Activated naive CD4-positive, alpha-beta T cell treated with Interleukin-2 at 50 U/mL for 16 hours (primary cell): ENCODE data around the gene ATP5PD.

Experiments used
- DNase-seq: peaks from one replicate; pipeline ENCODE4 v3.0.0-alpha.2; 2020

The ATP5PD gene

DNA sequence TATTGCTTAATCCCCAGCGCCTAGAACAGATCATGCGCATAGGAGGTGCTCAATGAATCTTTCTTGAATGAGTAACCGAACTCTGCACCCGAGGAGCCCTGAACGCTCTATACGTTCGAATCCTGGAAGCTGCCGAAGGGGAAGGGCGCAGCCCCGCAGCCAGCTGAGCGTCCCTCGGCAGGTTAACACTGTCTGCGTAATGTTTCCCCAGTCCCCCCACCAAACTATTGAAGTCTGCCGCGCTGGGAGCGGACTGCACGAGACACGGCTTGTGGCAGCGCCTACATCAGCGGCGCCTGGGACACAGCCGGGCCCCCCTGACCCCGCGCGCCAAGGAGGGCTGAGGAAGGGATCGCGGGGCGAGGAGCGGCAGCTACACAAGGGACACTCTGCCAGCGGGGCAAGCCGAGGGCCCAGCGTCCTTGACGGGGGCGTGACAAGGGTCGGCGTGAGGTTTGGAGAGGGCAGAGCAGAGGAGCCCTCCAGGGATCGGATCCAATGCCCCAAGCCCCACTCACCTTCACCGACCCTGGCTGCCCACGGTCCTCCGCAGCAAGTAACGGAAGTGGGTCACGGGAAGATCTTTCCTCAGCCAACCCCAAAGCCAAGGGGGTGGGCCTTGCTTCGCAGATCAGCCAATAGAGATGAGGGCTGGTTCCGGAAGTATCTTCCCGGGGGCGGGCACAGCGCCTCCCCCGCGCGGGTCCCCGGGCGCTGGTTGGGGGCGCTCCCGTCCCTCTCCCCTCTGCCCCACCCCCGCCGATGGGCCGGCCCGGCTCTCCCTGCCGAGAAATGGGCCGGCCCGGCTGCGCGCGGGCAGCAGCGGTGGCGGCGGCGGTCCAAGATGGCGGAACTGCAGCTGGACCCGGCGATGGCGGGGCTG lies at the start of gene ATP5PD, which contains the start of gene KCTD2:
ATP5PD (minus strand) TSS at position 563 of the 883 bp plus-strand sequence. CDS start 4,319 bp downstream, outside the sequence.
KCTD2 (plus strand) TSS at position 819 of the 883 bp plus-strand sequence; CDS start at position 845, 26 bp downstream.
- peak; percentile 96 for DNase-seq

DNA sequence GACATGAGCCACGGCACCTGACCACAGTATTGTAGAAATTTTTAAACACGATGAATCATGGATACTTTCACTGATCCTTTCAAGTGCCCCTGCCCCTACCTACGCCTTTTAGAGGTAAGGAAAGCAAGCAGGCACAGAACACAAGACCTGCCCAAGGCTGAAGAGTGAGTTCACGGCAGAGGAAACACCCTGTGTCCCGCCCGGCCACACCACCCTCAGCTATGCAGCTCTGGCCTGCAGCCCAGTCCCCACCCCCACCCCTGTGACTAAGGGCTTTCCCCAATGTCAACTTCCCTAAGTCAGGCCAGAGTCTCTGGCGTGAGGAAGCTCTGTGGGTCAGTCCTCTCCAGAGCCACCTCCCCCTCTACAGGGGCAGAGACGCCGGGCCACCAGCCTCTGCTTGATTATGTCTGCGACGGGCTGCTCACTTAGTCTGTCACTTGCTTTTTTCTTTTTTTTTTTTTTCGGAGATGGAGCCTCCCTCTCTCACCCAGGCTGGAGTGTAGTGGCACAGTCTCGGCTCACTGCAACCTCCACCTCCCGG lies 49.4 kb upstream of the ATP5PD start:
- DNase-seq: no peak

DNA sequence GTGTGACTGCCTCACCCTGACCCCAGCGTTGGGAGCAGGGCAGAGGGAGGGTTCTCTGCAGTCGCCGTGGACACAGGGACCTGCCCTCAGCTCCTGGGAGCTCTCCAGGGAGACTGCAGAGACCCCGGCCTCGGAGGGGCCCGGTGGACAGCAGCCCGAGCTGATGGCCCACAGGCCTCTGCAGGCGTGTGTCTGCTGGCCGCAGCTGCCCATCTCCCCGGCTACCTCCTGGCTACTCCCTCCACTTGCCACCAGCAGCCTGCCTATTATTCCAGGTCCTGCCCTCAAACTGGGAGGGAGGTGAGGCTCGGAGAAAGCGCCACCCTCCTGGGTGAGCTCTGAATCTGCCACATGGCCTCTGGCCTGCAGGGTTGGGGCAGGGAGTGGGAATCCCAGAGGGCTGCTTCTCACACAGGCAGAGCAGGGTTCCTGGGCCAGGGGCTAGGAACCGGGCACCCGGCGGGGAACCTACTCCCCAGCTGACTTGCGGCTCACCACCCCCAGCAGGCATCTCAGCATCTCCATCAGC lies 48.2 kb upstream of the ATP5PD start:
- no peak for DNase-seq

DNA sequence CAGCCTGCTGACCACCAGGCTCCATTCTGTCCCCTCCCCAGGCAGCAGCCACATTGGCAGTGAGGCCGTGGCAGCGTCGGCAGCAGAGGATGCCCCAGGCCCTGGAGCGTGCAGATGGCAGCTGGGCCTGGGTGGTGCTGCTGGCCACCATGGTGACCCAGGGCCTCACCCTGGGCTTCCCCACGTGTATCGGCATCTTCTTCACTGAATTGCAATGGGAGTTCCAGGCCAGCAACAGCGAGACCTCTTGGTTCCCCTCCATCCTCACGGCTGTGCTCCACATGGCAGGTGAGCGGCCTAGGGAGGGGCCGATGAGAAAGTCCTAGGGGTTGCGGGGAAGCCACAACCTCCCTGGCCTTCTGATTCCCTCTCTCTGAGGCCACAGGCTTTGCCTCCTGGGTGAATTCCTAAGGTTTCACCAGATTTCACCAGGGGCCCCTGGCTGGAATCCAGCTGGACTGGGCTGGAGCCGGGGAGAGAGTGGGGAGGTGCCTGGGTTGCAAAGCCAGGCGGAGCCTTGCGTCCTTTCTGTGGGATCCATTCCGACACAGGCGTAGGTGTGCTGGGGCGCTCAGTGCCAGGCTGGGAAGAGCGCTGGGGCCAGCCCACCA lies 46.9 kb upstream of the ATP5PD start:
- DNase-seq: no peak

DNA sequence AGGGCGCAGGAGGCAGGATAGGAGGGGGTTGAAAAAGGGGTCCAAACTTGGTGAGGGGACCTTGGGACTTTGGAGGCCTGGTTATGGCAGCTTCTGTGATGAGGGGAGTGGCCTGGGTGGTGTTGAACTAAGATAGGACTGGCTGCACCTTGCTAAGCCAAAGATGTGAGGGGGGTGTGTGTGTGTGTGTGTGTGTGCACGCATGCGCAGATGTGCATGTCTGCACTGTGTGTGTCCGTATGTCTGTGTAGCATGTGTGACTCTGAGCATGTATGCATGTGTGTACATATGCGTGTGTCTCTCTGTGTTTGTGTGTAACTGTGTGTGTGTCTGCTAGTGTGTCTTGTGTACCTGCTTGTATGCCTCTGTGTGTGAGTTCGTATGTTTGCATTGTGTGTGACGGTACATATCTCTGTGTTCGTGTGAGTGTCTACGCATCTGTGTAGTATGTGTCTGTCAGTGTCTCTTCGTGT lies 45.1 kb upstream of the ATP5PD start:
- DNase-seq: no peak

DNA sequence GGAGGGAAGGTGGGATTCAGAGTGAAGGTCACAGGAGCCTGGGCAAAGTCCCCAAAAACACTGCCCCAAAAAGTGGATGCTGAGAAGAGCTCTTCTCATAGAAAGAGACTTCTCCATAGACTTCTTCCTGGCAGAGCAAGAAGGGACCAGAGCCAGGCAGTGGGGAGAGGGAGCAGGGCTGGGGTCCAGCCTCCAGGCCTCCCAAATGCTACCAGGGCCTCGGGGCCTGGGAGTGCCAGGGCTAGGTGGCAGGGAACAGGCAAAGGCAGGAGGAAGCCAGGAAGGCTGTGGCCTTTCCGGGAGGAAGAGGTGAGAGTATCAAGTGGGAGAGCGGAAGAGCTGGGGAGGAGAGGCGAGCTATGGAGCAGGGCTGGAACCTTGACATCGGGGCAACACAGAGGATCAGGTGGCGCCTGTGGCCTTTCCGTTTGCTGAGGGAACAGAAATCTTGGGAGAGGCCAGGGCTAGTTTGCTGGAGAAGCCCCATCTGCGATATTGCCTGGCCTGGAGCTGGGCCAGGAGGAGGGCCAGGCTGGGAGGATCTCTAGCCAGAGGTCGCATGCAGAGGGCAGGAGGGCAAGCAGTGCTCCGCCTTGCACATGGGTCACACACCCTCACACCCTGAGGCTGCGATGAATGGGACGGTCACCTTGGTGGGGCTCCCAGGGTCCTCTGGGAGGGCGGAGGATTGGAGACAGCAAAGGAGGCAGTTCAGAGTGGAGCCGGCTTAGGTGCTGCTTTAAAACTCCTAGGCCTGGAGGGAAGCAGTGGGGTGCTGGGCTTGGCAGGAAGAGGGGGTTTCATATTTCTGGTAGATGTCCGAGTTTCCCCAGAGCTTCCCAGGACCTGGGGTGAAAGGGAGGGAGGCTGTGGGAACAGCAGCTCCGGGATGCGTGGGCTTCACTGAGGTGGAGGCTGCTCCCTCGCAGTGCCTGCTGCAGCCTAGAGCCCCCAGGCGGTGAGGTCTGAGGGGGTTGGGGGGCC lies 44.4 kb upstream of the ATP5PD start:
- no peak for DNase-seq

DNA sequence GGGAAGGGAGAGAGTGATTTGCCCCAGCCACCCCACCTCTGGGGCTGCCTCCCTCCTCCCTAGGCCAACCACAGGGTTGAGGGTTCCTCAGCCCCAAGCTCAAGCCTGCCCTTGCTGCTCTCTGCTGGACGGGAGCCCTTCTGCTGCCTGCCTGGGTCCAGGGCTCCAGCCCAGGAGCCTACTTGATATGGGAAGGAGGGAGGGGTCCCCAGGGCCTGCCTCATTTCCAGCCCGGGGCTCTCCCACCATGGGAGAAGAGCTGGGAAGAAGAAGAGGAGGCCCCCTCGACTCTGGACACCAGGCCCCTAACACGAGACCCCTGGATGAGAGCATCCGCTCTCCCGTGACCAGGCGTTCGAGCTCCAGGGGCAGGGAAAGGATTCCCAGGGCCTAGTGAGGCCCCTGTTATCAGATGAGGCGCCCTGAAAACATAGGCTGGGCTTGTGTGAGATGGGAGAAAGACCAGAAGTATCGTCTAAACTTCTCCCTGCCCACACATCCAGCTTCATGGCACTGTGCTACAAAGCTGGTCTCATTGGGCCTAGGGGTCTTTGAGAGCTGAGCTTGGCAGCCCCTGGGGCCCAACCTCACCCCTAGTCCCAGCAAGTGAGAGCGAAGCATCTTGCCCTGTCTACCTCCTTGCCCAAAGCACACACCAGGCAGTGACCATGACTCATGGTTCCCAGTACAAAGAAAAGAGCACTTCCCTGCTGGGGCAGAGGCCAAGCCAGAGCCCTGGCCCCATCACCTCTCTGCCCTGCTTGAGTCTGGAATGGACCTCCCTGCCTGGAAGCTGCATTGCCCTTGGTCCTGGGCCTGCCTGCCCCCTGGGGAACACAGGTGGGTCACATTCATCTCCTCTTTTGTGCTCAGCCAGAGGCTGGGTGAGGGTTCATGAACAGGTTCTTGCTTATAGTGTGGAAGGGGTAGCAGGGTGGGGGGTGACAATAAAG lies 42.0 kb upstream of the ATP5PD start:
- no peak for DNase-seq

DNA sequence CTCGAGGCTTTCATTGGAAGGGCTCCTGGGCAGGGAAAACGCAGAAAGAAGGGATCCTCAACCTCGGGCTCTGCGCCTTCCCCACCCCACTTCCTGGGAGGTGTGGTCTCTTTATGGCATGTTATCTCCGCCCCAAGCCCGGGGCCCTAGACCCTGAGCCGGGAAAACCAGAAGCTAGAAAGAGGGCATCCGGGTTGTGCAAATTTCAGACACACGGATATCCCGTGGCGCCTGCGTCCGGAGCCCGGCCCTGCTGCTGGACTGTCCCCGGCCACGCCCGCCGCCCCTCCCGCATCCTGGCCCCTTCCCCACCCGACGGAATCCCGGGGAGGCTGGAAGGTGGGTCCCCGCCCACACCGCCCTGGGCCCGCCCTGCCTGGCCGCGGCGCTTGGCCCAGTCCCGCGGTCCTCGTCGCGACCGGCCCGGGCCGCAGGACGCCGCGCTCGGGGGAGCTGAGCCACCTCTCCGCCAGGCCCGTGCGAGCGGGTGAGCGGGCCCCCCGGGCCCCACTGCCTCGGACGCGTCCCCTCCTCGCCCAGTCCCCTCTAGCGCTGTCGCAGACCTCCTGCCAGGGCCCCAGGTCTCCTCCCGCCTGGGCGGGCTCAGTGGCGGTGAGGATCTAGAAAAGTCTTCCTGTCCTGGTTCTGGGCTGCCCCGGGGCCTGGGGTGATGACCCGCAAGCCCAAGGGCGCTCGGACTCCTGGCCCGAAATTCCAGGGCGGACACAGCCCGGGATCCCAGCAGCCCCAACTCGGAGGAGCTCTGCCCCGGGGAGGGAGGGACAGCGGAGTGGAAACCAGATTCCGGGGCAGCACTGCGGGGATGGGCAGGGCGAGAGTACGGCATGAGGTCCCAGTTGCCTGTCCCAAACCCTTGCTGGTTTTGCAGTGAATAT lies 41.0 kb upstream of the ATP5PD start, which contains the start of gene SLC16A5:
SLC16A5 (plus strand) TSS at position 397 of the 896 bp plus-strand sequence. CDS start 5,683 bp downstream, outside the sequence.
- DNase-seq: peak; percentile 39

DNA sequence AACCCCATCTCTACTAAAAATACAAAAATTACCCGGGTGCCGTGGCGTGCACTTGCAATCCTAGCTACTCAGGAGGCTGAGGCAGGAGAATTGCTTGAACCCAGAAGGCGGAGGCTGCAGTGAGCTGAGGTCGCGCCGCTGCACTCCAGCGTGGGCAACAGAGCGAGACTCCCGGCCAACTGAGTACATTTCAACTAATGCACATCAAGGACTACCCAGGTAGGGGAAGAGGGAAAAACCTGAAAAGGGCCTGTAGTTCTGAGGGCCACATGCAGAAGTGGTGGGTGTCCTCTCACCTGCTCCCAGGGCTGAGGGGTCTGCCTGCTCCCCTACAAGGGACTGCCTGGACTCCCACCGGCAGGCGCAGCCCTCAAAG lies 40.4 kb upstream of the ATP5PD start:
- DNase-seq: no peak

DNA sequence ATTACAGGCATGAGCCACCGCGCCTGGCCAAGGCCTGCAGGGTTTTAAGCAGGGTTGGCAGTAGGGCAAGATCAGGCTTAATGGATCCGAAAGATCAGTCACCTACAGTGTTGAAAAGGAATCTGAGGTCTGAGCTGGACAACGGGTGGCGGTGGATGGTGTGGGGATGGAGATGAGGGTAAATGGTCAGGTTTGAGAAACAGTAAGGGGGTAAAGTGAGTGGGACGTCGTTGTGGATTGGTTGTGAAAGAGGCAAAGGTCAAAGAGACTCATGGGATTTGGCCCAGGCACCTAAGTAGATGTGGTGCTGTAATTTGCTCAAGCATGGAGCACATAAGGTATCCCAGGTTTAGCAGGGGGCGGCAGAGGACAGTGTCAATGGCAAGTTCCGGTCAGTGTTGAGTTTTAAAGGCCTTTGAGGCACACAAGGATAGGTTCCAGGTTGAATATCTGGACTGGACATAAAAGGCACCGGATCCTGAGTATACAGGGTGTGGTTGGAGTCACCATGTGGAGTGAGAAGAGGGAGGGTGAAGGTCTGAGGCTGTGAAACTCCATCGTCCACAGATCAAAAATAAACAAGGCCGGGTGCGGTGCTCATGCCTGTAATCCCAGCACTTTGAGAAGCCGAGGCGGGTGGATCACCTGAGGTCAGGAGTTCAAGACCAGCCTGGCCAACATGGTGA lies 39.9 kb upstream of the ATP5PD start:
- DNase-seq: no peak

DNA sequence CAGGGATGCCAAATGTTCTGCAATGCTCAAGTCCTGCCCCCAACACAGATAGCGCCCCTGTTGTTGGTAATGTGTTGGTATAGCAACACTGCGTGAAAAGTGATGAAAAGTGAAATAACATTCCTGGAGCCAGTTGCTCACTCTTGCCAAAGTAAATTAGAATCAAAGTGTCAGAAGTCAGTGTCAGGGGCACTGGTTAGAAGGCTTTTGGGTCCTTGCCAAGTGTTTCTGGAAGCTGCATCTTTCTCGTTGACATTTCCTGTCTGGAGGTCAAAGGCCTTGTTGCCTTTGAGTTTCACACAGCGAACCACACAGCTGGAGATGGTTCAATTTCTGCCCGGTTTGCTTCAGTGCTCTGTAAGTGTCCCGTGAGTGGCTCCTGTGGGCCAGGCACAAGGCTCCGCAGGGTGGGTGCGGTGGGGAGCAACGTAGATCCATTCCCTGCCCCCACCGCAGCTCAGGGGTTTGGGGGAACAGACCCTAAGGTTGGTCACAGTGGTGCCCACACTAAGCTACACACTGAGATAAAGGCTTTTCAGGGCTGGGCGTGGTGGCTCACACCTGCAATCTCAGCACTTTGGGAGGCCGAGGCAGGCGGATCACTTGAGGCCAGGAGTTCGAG lies 37.4 kb upstream of the ATP5PD start:
- no peak for DNase-seq

DNA sequence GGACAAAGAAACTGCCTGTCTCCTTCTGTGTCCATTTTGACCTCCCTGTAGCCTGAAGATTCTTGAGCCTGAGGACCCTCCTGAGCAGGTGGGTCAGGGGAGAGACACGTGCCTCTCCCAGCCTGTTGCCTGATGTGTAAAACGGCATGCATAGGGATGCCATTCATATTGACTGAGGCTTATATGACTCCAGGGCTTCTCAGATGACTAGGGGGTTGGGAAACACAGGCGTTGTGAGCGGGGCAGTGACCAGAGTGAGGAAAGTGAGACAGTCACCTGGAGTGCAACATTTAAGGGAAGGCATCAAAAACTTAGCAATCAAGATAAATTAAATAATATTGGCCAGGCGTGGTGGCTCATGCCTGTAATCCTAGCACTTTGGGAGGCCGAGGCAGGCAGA lies 35.9 kb upstream of the ATP5PD start:
- DNase-seq: no peak

DNA sequence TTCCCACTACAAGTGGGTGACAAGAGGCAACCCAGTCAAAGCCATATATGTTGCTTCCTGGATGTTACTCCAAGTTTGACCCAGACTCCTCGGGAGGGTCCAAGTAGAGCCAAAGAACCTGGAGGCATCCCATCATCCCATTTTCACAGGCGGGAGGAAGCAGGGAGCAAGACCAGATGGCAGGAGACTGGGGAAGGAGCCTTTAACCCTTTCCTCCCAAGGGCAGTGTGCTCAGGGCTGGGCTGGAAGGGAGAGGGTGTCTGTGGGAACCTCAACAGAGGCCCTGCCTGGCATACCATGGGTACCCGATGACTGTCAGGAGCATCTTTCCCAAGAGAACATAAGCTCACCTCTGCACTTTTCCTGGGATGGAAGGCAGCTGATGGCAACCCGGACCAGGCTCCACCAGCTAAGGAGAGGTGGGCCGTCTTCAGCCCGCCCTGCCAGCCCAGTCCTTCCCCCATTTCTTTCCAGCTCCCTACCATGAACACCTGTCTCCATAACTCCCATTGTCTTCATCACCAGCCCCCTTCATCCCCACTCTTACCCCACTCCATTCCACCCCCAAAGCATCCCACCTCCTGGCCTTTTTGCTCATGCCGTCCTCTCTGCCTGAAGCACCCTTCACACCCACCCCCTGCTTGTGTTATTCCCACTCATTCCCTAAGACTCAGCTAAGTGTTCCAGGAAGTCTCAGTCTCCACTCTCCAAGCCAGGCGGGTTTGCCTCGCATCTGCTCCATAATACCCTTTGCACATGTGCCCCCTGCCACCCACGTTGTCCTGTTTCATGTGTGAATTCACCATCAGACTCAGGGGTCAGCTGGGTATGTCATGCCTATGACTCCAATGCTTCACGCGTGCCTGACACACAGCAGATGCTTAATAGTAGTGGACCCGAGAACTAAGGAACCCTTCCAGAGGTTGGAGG lies 35.1 kb upstream of the ATP5PD start:
- no peak for DNase-seq

DNA sequence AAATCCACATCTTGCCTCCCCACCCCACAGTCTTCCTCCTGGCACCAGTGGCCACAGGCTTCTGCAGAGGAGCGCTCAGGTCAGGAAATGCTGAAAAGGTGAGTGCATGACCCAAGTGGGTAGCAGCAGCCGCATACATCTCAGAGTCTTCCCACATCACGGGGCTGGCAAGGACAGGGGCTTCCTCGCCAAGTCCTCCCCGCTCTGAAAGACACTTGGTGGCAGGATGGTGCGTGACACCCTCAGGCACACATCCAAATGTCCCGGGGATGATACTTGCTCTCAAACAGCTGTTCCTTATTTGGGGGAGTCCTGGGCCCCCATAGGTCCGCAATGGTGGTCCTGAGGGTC lies 32.2 kb upstream of the ATP5PD start:
- DNase-seq: no peak

DNA sequence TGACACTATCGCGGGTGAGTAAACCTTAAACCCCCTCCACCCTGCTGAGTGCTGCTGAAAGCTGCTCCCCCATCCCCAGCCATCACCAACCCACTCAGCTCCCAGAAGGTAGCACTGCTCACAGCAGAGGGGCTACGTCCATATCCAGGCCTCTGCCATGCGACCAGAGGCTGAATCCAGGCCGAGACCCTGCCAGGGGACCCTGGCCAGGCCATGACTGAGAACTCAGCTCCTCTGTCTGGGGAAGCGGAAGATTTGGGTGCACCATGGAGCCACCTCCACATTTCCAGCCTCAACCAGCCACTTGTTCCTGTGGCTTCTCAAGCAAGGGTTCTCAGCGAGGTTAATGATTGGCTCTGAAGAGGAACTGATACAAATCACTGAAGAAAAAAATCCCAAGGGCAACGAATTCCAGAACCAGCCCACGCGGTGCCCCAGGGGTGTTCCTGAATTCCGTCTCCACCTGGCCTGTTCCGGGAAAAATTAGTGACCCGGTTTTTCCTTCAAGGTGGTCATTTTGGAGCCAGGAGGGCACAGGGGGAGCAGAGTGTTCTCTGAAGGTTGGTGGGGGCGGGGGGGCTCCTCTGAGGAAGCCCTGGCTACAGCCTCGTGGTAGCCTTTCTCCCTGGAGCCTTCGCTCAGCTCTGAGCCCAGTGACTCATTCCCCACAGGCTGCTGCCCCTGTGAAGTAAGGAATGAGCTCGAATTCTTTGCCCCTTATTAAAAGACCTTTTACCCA lies 31.7 kb upstream of the ATP5PD start:
- DNase-seq: no peak

DNA sequence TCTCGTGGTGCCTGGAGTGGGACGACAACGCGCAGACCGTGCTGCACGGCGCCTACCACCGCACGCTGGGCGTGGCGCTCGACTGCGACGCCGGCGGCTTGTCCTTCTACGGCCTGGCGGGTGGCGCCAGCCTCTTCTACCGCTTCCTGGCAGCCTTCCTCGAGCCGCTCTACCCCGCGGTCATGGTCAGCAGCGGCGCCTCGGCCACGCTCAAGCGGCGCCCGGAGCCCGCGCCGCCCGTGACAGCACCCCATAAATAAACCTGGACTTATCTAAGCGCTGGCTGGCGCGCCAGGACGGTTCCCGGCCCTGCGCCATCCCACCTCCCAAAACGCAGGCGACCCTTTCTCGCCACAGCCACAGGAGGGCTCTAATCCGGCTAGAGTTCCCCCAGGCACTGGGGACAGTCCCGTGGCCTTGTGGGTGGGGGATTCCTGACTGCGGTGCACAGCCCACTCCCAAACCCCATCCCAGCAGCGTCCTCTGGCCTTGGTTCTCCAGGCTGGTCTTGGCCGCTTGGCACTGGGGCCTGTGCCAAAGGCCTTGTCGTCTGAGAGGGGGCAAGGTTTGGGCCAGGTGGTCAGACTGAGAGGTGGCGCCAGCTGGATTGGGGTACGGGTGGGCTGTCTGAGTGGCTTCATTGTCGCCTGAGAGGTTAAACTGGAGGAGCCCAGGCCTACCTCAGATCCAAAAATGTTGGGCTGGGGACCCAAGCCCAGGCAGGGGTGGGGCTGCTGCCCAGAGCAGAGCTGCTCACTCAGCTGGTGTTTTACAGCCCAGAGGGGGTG lies 30.9 kb upstream of the ATP5PD start:
- peak; percentile 58 for DNase-seq
